ENCODE results near the gene SLC35E1. TPM values are rescaled to one million over a fixed set of nuclear protein-coding genes. Genes with fewer than 3 reads are reported as not detected.
A peak's percentile ranks its signal among the peaks of the same experiment; 100 is the strongest.

SLC35E1 gene
- total and polyA plus RNA-seq, 2 of the 13 experiments (the other 11 are each of a cell fraction or from before 2014, with no cell fraction given), result 21.2 to 46.5 TPM

GRCh38 chr19:16542045-16542909, 29.9 kb downstream of the SLC35E1 start, which contains the start of gene CHERP (continued):
- TF ChIP-seq USF2 (IDR thresholded peaks at IDR 0.05; ENCODE audit: low read depth, low read length), result no peak
- TF ChIP-seq USF2 (CRISPR knock-in tag; IDR thresholded peaks at IDR 0.05; ENCODE audit: borderline replicate concordance), result peak; percentile 36; the same call in 1 of the 2 replicates
- TF ChIP-seq ZNF230 (CRISPR knock-in tag; IDR thresholded peaks at IDR 0.05), result peak; percentile 84; the same call in 1 of the 2 replicates
- no peak for TF ChIP-seq ZNF776 (CRISPR knock-in tag; IDR thresholded peaks at IDR 0.05)
- TF ChIP-seq FUBP1 (CRISPR knock-in tag; IDR thresholded peaks at IDR 0.05; ENCODE audit: borderline replicate concordance), result no peak
- peak; percentile 77; the same call in 1 of the 2 replicates for TF ChIP-seq ZNF414 (CRISPR knock-in tag; IDR thresholded peaks at IDR 0.05)
- TF ChIP-seq TBX2 (CRISPR knock-in tag; IDR thresholded peaks at IDR 0.05; ENCODE audit: borderline replicate concordance), result peak; percentile 75; the same call in 1 of the 2 replicates
- TF ChIP-seq HES4 (CRISPR knock-in tag; IDR thresholded peaks at IDR 0.05; ENCODE audit: borderline replicate concordance), result peak; percentile 59
- no peak for TF ChIP-seq SRSF9 (IDR thresholded peaks at IDR 0.05; ENCODE audit: borderline replicate concordance, insufficient read depth, low read depth, low read length, poor library complexity, severe bottlenecking)
- TF ChIP-seq ZNF44 (CRISPR knock-in tag; IDR thresholded peaks at IDR 0.05), result peak; percentile 11; the same call in 1 of the 2 replicates
- TF ChIP-seq ZBTB4 (CRISPR knock-in tag; IDR thresholded peaks at IDR 0.05; ENCODE audit: borderline replicate concordance), result peak; percentile 41; the same call in 1 of the 2 replicates
- TF ChIP-seq HNF1A (IDR thresholded peaks at IDR 0.05; ENCODE audit: low read depth), result no peak
- peak; percentile 63; the same call in 1 of the 2 replicates for TF ChIP-seq HNF1A (CRISPR knock-in tag; IDR thresholded peaks at IDR 0.05; ENCODE audit: borderline replicate concordance)
- TF ChIP-seq ZSCAN20 (CRISPR knock-in tag; IDR thresholded peaks at IDR 0.05; ENCODE audit: borderline replicate concordance), result 0 out of 2 replicates have a peak, but pooled peaks have one; percentile 43

Measured in HepG2 (cell line).